GM18517 (cell line): ENCODE results near the gene LYSMD2.

Experiments
- ATAC-seq: cut with Tn5 transposase; IDR thresholded peaks from one replicate; pipeline ENCODE4 v1.9.1; 2021; ENCODE audit warnings: mild to moderate bottlenecking, moderate library complexity; ENCODE audit not compliant: unreplicated experiment

LYSMD2 gene

GRCh38 chr15:51721199-51721960 lies 16.1 kb downstream of the LYSMD2 start:
- ATAC-seq = no peak

GRCh38 chr15:51720201-51720995 lies 17.1 kb downstream of the LYSMD2 start:
- ATAC-seq = no peak

DNA sequence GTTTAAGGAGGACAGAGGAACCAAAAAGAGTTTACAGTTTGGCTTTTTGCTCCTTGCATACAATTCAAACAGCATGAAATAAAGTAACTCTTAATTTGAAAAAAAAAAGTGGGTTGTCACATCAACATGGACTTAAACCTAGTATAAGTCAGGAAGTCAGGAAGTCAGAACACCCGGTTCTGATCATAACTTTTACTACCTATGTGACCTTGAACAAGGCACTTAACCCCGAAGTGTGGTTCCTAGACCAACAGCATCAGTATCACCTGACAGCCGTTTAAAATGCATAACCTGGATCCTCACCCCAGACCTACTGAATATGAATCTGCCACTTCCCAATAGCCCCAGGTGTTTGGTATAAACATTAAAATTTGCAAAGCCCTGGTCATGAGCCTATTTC lies 18.7 kb downstream of the LYSMD2 start:
- no peak for ATAC-seq

DNA sequence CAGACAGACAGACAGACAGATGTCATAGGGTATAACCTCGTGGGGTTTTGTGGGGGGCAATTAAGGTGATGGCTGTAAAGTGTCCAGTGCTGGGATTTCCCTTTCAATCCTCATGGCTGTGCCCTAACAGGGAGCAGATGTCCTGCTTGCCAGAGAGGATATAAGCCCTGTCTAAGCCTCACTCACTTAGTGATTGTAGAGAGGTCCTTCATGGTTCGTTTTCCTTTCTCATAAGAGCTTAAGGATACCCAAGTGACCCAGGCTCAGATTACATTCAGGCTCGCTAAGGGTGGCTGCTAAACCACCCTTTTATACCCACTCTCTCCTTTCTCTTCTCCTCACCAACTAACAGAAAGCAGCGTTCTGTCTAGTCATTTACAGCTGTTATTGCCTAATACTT lies 19.2 kb downstream of the LYSMD2 start:
- ATAC-seq = no peak

- ATAC-seq = no peak
These were observed 22.5 kb downstream of the LYSMD2 start for GRCh38 chr15:51714911-51715310.

DNA sequence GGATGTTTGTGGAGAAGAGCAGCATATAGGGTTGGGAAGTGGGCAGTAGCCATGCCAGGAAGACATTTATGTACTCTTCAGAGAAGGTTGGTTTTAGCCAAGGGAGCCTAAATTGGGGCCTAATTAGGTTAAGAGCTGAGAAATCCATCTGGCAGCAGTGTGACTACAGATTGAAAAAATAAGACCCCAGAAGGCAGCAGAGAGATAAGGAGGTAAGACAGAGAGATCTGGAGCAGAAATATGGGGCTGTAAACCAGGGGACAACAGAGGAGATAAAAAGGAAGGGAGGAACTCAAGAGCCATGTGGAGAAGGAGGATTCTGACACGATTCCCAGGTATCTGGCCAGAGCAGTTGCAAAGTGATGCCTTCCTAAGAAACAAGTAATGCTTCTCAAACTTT lies 23.3 kb downstream of the LYSMD2 start:
- ATAC-seq = no peak

GRCh38 chr15:51709031-51709430 lies 28.4 kb downstream of the LYSMD2 start:
- ATAC-seq = no peak

DNA sequence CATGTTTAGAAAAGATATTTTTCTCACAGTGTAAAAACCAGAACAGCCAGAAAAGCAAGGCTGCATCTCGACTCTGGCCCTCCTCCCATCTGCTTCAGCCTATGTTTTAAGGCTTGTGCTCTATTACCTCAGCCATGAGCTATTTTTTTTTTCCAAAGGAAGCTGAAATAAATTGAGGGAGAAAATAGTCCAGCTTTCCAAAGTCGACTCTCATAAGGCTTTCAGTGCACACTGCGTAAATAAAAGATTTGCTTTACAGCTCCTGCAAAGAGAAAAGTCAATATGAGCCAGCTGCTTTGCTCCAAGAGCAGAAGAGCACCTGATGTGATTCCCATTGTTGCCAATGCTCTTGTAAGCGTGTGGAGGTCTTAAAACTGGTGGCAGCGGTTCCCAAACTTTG lies 29.4 kb downstream of the LYSMD2 start:
- no peak for ATAC-seq

DNA sequence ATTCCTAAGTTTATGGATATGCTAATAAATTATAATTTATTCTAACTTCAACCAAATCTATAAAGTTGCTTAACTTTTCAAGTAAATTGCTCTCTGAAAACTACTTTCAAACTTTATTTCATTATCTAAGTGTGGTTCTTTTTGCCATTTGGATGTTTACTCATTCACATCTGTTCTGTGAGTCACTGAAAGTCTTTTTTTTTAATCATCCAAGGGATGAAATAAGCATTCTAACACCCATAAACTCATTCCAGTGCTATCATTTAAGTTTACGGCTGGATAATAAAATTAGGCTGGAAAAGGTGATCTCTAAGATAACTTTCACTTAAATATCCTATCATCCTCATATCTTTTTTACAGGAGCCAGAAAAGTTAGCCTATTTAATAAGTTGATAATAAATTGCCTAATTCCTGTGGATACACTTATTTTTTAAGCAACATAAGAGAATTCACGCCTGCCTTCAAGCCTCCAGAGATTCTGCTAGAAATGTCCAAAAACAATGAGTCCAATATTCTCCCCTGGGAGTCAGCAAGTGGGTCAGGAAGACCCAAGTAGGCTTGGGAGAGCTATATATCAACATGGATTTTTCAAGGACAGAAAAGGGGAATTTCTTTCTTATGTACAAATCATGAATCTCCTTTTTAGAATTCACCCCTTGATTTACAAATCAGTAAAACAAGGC lies 30.4 kb downstream of the LYSMD2 start:
- ATAC-seq = no peak

- no peak for ATAC-seq
These were observed 31.2 kb downstream of the LYSMD2 start for GRCh38 chr15:51706291-51706690.

GRCh38 chr15:51702710-51703109 lies 34.7 kb downstream of the LYSMD2 start:
- ATAC-seq = no peak

DNA sequence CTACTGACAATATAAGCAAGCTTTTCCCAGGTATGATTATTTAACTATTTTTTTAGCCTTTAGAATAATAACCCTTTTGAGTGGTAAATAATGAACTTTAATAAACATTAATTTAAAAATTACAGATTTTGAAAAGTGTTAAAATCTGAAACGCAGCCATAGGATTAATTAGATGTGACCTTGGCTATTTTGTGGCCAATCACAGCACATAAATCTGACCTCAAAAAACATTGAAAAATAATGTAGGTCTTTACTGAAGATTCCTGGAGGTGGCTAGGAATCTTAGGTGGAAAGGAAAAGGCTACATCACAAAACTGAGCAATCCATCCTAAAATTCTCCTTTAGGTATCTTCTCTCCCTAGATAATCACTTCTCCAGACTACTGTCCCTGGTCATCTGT lies 38.1 kb downstream of the LYSMD2 start:
- no peak for ATAC-seq

DNA sequence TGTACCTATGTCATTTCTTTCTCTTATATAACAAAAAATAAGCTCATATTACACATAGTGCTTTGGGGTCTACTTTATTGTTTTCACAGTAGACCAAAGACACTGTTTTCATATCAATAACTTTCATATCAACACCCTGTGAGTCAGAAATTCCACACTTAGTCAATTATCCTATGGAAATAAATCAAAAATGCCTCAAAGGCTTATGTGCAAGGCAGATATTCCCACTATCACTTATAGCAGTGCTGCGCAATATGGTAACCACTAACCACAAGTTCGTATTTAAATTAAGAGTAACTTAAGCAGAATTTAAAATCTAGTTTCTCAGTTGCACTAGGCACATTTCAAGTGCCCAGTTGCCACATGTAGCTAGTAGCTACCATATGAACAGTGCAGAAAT lies 40.3 kb downstream of the LYSMD2 start:
- ATAC-seq = no peak

- ATAC-seq = no peak
These were observed 40.9 kb downstream of the LYSMD2 start for GRCh38 chr15:51696566-51696965.

- ATAC-seq = no peak
These were observed 45.3 kb downstream of the LYSMD2 start for GRCh38 chr15:51692154-51692553.

- ATAC-seq = no peak
These were observed 48.6 kb downstream of the LYSMD2 start for GRCh38 chr15:51688863-51689262.

DNA sequence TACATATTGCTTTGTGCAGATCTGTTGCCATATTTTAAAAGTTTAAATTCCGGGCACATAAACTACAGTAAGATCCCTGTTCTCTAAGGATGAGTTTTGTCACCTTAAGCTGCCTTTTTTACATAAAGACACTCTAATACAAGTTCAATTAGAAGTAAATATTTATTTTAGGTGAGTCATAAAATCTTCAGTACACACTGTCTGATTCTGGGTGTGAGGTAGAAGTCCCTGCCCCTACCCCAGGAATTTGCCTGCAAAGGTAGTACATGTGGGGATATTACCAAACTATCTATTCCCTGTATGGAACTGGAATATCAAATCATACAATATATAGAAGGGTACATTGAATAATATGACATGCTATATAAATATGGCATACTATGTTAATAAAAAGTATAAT lies 49.9 kb downstream of the LYSMD2 start:
- no peak for ATAC-seq

GRCh38 chr15:51681303-51681963 lies 56.0 kb downstream of the LYSMD2 start, which contains the start of gene SCG3:
SCG3 (plus strand) TSS chr15:51681503; CDS start chr15:51681756, 253 bp downstream.
- no peak for ATAC-seq

GRCh38 chr15:51680321-51680720 lies 57.1 kb downstream of the LYSMD2 start:
- no peak for ATAC-seq

- no peak for ATAC-seq
These were observed 59.4 kb downstream of the LYSMD2 start for GRCh38 chr15:51678096-51678495.

- ATAC-seq = no peak
These were observed 60.0 kb downstream of the LYSMD2 start for GRCh38 chr15:51677452-51677851.
